ENCODE results near the gene FBXO24.

GRCh38 chr7:100623951-100624824 lies 38.1 kb downstream of the FBXO24 start:
- TF ChIP-seq, protein P1, sequence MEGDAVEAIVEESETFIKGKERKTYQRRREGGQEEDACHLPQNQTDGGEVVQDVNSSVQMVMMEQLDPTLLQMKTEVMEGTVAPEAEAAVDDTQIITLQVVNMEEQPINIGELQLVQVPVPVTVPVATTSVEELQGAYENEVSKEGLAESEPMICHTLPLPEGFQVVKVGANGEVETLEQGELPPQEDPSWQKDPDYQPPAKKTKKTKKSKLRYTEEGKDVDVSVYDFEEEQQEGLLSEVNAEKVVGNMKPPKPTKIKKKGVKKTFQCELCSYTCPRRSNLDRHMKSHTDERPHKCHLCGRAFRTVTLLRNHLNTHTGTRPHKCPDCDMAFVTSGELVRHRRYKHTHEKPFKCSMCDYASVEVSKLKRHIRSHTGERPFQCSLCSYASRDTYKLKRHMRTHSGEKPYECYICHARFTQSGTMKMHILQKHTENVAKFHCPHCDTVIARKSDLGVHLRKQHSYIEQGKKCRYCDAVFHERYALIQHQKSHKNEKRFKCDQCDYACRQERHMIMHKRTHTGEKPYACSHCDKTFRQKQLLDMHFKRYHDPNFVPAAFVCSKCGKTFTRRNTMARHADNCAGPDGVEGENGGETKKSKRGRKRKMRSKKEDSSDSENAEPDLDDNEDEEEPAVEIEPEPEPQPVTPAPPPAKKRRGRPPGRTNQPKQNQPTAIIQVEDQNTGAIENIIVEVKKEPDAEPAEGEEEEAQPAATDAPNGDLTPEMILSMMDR (IDR thresholded peaks at IDR 0.05; ENCODE audit: low read length) = no peak
- no peak for TF ChIP-seq EZH2 (IDR thresholded peaks at IDR 0.05; ENCODE audit: borderline replicate concordance, low read length)

Data from OCI-LY1 (cell line).